RWPE1 (cell line): ENCODE results near the gene NHEJ1.

Source experiments
- CTCF ChIA-PET: fragments of 350-600 bp; sonication (Branson Sonifier 250); formaldehyde crosslinking; extraction: SDS; loops from one replicate; lab custom pipeline; 2021; lab: Yijun Ruan, JAX
- POLR2A ChIA-PET: fragments of 400-600 bp; formaldehyde crosslinking; extraction: SDS; loops from one replicate; lab custom pipeline; 2020; ENCODE audit warnings: antibody characterized with exemption; ENCODE audit not compliant: low non-redundant PET; lab: Yijun Ruan, JAX
- DNase-seq: peaks from one replicate; pipeline ENCODE4 v3.0.0; 2012; ENCODE audit warnings: low spot score
- H3K27ac ChIP-seq: fragments of 450-650 bp; 2 replicates; pipeline ENCODE4 v1.5.1; 2017
- TF ChIP-seq, protein P1 (sequence below): fragments of 450-650 bp; conservative IDR thresholded peaks from 2 replicates; pipeline ENCODE4 v1.5.1; 2017; ENCODE audit warnings: low read depth, mild to moderate bottlenecking

NHEJ1 gene

DNA sequence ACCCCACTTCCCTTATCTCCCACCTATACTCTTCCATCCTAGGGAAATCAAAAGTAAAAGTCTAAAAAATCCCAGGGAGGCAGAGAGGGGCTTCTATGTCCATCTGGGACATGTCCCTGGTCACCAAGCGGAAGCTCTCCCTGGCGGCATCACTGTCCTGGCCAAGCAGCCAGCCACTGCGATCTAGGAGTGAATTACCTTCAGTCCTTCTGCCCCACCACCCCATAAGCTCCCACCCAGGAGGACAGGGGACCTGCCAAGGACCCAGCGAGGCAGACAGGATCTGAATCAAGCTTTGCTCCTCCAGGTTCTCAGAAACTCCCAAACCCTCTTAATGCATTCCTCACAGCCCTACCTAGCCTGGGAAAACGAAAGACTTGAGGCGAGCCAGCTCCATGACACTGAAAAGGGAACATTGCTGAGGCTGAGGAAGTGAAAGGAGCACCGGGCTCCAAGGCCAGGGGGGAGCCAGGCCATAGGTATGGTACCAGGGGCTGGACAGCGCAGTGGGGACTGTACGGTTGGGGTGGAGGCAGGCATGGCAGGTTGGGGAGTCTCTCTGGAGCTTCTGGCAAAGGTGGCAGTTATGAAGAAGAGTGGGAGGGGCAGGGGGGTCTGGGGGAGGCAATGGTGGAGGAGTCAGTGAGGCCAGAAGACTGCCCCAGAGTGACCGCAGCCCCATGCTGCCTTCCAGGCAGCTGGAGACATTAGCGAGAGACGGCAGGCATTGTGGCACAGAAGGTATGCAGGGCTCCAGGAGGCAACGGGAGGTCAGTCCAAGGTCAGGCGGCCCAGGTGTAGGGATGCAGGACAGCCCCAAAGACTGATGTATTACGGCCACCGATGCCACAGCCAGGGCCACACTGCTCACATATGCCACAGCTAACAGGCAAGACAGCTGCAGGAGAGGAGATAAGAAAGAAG is 11.9 kb upstream of the NHEJ1 start:
- no peak for DNase-seq
- H3K27ac ChIP-seq: peak overlapping the region; percentile 58
- ChIA-PET CTCF (interaction anchor here (0.6 to 1.5 kb wide), 3 partner anchors 9 to 198 kb away, joined by 3 to 5 read pairs (median 4); no protein-coding TSS in a partner anchor), POLR2A (no interaction called here)
- TF ChIP-seq, protein P1, sequence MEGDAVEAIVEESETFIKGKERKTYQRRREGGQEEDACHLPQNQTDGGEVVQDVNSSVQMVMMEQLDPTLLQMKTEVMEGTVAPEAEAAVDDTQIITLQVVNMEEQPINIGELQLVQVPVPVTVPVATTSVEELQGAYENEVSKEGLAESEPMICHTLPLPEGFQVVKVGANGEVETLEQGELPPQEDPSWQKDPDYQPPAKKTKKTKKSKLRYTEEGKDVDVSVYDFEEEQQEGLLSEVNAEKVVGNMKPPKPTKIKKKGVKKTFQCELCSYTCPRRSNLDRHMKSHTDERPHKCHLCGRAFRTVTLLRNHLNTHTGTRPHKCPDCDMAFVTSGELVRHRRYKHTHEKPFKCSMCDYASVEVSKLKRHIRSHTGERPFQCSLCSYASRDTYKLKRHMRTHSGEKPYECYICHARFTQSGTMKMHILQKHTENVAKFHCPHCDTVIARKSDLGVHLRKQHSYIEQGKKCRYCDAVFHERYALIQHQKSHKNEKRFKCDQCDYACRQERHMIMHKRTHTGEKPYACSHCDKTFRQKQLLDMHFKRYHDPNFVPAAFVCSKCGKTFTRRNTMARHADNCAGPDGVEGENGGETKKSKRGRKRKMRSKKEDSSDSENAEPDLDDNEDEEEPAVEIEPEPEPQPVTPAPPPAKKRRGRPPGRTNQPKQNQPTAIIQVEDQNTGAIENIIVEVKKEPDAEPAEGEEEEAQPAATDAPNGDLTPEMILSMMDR: no peak

DNA sequence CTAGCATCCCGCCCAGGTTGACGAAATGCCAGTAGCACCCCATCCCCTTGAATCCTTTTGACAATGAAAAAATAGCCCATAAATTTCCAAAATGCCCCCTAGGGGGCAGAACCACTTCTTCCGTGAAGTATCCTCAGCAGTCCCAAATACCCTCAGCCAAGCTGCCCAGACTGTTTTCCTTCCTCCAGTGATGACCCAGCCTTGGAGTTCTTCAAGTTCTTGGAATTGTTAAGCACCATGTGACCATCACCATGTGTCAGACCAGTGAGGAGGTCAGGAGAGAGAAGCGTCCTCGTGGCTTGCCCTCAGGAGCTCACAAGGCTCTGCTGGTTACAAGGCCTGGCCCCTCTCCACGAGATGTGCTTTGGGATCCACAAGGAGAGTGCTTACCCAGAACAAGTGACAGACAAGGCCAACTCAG is 10.6 kb upstream of the NHEJ1 start:
- POLR2A ChIA-PET: no interaction called here
- DNase-seq: peak; percentile 37
- TF ChIP-seq, protein P1: peak; percentile 69
- CTCF ChIA-PET: interaction anchor here (0.8 to 1.5 kb wide), 7 partner anchors 8 to 157 kb away, joined by 3 to 7 read pairs (median 4); no protein-coding TSS in a partner anchor
- peak overlapping the region; percentile 58 for H3K27ac ChIP-seq

DNA sequence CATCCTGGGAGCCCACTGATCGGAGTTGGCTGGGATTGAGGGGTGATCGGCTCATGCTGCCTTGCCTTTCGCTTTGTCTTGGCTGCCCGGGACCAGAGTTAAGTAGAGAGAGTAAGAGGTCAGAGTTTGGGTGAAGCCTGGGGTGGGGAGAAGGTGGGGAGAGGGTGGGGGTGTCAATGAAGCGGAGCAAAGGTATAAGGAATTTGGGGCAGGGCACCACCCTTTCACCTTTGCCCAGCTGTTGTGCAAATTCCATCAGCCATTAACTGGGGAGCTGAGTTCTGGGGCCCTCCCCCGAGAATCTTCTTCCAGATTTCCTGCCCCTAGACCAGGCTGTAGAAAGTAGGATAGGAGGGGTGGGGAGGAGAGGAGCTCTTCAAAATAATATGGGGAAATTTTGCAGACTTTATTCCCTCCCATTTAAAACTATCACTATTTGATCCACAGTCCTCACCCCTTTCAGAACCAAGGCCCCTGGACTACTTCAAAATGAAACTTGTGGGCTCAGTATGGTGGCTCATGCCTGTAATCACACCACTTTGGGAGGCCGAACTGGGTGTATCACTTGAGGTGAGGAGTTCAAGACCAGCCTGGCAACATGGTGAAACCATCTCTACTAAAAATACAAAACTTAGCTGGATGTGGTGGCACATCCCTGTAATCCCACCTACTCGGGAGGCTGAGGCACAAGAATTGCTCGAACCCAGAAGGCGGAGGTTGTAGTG is 9.5 kb upstream of the NHEJ1 start, which contains the start of gene SLC23A3:
TSS of gene SLC23A3 (minus strand) at position 100 of the 725 bp plus-strand sequence. CDS start at position 55, 45 bp downstream.
- POLR2A ChIA-PET: interaction anchor here (0.7 kb wide), 1 partner anchor 75 kb away, joined by 4 read pairs; the partner anchor contains the start of gene GLB1L
- TF ChIP-seq, protein P1: no peak

DNA sequence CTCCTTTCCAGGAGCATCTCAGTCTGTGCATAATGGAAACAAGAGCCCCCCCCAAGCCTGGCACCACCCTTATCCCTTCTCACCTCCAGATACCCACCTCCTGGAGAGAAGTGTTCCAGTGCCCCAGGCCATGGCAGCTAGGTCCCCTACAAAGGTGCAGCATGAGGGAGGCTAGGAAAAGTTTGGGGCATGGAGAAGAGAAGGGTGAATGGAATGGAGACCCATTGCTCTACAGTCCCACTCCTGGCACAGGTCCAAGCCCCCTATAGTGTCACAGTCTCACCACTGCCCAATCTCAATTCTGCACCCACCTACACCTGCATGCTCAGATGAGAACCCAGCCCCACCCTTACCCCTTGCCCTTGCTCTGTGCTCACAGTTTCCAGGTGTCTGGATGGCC is 8.3 kb upstream of the NHEJ1 start:
- TF ChIP-seq, protein P1: no peak
- DNase-seq: no peak
- no peak overlapping the region for H3K27ac ChIP-seq
- CTCF ChIA-PET: interaction anchor here (0.8 to 1.3 kb wide), 2 partner anchors 9 to 126 kb away, joined by 3 read pairs; partner anchors contain the start of gene NHEJ1
- POLR2A ChIA-PET: no interaction called here

More for the DNA sequence above, 9.5 kb upstream of the NHEJ1 start, which contains the start of gene SLC23A3:
- DNase-seq: no peak
- no peak within 1 kb of the TSS for H3K27ac ChIP-seq
- CTCF ChIA-PET: interaction anchor here (0.7 to 1.5 kb wide), 4 partner anchors 11 to 125 kb away, joined by 3 to 7 read pairs (median 4); no protein-coding TSS in a partner anchor

DNA sequence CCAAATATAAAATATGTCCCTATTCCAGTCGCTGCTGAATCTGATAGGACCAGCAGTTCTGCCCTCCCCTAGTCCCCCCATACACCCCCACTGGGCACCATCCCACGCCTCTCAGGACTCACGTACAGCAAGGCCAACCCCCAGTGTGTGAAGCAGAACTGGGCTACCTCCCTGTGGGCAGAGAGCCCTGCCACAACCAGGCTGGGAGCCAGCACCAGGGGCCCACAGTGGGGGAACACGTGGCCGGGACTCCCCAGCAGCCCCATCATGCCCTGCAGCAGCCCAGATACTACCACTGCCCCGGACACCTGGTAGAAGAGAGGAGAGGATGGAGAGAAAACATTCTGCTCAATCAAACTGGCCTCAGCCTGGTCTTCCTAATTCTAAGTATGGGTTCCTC is 7.9 kb upstream of the NHEJ1 start:
- no peak overlapping the region for H3K27ac ChIP-seq
- no peak for DNase-seq
- POLR2A ChIA-PET: no interaction called here
- CTCF ChIA-PET: interaction anchor here (0.8 kb wide), 1 partner anchor 8 kb away, joined by 3 read pairs; the partner anchor contains the start of gene NHEJ1
- TF ChIP-seq, protein P1: no peak

DNA sequence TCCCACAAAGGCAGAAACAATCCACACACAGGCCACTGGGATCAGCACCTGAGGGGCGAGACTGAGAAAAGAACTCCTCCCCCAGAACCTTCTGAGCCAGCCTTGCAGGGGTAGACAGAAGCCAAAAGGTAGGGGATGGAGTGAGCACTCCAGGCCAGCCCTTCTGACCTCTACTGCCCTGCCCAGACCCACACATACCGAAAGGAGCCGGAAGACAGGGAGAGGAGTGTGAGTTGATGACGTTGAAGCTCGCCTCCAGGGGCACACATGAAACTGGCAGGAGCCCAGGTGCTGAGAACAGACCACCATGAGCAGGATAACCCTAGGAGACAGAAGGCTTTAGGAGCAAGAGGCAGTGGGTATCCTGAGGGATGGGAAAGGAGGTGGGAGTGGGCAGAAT is 7.4 kb upstream of the NHEJ1 start:
- ChIA-PET POLR2A (no interaction called here), CTCF (no interaction called here)
- no peak overlapping the region for H3K27ac ChIP-seq
- DNase-seq: no peak
- TF ChIP-seq, protein P1: no peak
